Fibroblast of upper back skin (primary cell): ENCODE results near the gene NFIX.

Source experiments
- DNase-seq: peaks from one replicate; pipeline ENCODE4 v3.0.0-alpha.2; 2013

NFIX gene

DNA sequence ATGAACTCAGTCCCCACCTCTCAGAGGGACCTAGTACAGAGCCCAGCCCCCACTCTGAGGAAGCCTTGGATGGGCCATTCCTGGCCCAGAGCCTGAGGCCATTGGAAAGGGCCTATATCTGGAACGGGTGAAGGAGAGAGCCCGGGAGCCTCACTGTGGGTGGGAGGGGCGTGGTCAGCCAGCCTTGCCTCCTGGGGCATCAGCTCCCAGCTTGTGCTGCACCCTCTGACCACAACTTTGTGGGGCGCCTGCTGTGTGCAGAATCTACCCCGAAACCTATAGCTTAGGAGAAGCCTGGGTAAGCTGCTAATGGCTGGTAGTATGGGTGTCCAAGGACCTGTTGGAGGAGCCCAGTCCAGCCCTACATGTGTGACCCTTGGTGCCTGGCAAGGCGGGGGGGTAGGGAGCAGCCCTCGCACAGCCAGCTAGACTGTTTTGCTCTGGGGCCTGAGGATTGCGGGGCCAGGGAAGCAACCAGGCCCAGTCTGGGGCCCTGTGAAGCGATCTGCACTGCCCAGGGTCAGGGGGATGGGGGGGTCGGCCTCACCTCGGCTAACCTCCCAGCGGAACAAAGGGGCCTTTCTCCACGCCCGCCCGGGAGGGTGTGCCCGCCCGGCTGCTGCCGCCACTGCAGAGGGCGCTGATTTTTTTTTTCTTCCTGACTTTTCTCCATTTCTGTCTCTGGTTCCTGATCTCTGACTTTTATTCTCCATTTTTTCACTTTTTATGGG is 65.1 kb downstream of the NFIX start:
- DNase-seq: no peak

DNA sequence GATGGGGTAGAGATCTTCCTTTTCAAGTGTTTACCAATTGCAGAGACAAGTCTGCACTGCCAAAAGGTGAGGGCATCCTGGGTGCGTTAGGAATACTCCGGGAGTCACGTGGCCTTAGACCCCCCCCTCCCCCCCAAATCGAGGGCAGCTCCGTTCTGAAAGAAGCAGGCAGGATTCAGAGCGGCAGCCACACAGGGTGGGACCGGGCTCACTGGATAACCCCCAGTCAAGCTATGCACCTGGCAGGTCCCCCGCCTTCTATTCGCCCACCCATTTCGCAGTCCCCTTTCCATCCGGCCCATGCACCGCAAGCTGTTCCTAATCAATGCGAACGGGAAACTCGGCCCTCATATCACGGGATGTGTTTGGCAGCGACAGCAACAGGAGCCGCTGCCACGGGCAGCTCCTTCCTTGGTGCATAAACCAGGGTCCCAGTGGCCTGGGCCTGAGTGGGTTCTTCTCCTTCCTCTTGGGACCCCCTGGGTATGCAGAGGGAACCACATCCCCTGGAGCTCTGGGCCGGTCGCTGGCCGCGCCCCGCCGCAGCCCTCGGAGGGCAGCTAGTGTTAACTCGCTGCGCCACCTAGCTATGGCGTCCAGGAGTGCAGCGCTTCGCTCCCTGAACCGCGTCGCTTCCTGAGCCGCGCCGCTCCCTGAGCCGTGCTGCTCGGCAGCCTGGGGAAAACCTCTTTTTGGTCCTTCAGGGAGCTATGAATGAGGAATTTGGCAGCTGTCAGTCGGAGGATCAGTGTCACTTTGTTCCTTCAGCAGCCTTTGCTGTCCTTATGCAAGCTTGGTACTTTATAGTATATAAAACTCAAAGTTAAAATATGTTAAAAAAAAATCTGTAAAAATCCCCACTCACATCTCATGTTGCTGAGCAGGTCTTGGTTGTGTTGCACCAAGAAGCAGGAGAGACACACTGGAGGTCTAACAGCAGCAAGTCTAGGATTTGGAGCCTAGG is 66.0 kb downstream of the NFIX start:
- peak; percentile 76 for DNase-seq

DNA sequence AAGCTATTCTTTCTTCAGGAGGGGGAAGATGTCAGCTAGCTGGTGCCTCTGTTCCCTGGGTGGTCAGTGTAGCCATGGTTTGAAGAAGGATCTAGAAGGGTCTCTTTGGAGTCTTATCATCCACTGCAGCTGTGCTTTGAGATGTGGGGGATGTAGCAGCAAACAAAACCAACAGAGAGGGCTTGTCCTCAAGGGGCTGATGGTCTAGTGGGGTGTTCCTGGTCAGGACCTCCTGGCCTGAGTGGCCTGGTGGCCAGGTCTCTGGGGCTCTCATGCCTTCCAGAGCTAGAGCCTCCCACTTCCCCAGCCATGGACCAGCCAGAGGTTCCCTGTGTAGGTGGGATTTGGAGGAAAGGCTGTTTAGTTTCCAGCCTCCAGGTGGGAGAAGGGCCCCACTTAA is 67.0 kb downstream of the NFIX start:
- no peak for DNase-seq

DNA sequence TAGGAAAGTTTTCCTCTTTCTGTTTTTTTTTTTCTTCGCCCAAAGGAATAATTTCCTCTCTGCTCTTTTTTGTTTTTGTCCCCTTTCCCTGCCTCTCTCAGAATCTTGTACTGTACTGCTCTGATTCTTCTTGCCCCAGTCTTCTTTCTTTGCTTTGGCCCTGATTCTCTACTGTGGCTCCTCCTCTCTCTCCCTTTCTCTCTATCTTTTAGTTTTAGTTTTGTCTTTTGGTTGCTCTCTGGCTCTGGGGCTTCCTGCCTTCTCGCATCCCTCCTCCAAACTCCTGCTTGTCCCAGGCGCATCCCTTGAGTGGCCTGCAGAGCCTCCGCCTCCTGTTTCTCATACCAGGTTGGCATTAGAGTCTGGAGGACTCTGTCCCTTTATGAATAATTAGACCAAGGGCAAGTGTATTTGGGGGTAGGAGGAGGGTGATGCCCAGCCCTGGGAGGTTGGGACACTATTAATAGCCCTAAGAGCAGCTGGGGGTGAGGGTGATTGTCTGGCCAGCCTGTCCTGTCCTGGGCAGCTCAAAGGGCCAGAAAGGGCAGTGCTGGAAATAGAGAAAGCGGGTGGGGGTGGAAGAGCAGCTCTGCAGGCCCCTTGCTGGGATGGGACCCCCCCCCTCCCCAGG is 68.3 kb downstream of the NFIX start:
- DNase-seq: no peak

DNA sequence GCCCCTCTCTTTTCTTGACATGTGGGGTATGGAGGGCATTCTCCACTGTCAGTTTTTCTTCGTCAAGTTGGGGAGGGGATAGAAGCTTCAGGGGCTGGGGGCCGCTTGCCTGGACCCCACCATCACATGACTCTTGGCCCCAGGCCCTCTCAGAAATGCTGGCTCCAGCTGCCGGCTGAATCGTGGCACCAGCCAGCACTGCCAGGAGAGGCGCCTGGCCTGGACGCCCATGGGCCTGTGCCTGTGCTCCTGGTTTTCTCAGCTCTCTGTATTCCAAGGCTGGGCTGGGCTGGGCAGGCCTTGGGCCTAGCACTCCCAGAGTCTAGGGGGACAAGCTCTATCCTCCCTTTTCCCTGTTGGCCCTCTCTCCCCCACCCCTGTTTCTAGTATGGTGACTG is 68.8 kb downstream of the NFIX start:
- no peak for DNase-seq

DNA sequence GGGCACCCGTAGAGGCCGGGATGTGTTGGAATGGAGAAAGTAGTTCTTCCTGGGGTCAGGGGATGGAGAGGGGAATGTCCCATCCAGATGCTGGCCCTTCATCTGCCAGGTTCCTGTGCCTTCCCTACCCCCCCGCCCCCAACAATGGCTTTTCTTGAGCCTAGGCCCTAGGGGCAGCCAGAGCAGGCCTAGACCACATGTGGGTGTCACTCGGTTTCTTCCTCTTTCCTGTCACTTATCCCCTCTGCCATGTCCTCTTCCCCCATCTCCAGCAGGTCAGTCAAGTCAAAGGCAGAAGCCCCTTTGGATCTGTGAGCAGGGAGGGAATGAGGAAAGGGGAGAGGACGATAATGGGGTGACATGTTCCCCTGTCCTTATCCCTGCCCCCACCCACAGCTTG is 71.0 kb downstream of the NFIX start:
- no peak for DNase-seq

DNA sequence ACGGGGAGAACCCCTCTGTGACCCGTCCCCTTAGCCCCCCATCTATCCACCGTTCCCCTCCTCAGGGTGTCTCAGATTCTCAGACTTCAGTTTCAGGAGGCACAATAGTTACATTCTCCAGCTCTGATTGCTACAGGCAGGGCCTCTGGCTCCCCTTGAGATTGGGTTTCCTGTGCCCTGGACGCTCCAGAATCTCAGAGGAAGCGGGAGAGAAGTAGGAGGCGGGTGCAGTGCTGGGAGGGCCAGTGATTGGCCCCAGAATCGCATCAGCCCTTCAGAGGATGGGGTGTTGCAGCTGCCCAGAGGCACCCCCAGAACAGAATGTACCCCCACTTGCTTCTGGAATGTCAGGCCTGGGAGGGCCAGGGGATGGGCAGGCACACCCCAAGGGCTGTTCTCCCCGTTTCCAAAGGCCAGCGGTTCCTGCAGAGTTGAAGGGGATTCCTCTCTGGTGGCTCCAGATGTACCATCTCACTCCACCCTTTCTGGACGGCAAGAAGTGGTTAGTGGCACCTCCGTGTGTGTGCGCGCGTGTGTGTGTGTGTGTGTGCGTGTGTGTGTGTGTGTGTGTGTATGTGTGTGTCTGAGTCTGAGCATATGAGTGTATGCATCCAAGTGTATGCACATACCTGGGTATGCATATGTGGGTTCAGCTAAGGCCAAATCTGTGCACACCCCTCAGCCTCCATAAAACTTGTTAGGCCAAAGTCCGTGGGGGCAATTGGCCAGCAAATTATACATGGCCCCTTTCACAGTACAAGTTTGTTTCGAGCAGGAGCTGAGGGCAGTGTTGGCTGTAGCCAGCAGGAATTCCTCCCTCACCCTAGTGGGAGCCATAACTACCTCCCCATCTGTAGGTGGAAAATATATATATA is 71.9 kb downstream of the NFIX start:
- DNase-seq: no peak

DNA sequence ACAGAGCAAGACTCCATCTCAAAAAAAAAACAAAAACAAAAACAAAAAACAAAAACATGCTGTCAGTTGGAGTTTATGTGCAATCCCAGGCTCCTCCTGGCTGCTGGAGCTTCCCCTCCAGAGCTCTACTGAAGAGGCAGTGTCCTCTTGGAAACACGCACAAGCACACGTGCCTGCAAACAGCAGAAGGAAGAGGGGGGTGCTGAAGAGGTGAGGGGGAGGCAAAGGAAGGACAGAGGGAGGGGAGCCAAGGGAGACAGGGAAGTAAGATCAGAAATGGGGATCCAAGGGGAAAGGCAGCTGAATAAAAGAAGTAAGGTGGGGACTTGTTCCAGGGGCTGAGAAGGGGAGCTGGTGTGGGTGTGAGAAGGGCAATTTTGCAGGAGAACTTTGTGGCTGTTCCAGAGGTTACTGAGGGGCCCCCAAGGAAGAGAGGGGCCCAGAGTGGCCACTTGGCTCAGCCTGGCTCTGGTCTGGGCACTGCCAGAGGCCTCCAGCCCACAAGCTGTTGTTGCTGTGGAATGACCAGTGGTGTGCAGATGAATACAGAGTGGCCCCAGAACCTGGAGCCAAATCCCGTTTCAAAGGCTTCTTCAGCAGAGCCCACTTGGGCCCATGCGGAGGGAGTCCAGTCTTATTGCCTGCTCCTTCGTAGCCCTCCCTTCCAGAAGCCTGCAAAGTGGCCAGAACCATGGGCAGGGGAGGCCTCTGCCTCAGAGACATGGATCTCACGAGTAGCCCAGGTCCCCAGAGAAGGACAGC is 73.0 kb downstream of the NFIX start:
- no peak for DNase-seq

DNA sequence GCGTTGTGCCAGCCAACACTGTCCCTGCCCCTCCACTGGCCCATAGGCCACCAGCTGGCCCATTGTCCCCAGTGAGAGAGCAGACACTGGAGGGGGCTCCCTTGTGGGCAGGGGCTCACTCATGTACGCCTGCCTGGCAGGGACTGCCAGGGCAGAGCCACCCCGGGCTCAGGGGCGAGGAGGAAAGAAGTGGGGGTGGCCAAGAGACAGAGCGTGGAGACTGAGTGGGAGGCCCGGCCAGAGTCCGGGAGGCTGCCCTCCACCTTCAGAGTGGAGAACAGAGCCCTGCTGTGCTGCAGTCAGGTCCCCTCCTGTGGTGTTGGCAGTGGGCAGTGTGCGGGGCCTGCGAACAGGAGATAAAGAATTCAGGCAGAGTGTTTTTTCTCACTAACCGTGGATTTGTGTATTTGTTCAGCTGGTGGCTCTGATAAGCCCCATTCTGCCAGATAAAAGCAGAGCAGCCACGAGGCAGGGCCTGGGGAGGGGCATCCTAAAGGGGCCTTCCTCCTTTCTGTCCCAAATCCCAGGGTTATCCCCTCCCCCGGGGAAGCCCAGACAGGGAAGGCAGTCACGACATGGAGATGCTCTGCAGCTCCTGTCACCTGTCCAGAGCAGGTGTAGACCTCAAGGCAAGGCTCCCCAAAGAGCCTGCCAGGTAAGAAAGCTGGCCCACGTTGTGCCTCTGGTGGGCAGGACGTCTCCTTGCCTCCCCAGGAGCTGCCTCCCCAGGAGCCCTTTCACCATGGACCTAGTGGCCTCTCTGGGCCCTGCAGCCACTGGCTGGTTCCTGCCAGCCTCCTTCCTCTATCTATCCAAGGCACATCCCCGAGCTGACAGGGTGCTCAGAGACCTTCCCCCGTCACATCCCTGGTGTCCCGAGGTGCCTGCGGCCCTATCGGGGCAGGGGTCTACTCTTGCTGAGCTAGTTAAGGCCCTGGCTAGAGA is 74.4 kb downstream of the NFIX start:
- DNase-seq: no peak

DNA sequence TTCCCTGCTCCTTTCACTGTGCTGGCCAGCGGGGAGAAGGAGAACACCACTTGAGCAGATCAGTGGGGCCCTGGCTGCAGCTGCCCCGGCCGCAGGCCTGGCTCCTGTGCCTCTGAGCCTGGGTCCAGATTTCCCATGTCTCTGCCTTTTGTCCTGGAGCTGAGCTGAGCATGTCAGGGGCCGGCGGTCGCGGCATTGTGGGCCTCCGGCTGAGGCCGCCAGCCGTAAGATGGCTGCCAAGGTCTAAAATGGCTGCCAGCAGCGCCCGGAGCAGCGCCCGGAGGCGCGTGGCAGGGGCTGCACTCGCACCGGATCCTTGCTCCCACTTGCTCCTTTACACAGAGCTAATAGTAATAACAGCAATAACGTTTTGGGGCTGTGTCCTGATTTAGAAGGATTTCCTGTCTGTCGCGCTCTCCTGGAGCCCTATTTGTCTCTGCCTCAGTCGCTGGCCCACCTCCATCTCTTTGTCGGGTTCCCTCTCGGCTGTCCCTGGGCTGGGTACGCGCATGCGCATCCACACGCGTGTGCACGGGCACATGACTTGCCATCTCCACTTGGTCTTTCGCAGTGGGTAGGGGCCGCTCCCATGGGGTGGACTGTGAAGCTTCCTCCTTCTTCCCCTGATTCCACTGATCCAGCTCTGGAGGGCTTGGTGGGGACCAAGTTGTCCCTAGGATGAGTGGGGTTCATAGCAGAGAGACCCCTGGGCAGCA is 75.3 kb downstream of the NFIX start:
- DNase-seq: no peak

DNA sequence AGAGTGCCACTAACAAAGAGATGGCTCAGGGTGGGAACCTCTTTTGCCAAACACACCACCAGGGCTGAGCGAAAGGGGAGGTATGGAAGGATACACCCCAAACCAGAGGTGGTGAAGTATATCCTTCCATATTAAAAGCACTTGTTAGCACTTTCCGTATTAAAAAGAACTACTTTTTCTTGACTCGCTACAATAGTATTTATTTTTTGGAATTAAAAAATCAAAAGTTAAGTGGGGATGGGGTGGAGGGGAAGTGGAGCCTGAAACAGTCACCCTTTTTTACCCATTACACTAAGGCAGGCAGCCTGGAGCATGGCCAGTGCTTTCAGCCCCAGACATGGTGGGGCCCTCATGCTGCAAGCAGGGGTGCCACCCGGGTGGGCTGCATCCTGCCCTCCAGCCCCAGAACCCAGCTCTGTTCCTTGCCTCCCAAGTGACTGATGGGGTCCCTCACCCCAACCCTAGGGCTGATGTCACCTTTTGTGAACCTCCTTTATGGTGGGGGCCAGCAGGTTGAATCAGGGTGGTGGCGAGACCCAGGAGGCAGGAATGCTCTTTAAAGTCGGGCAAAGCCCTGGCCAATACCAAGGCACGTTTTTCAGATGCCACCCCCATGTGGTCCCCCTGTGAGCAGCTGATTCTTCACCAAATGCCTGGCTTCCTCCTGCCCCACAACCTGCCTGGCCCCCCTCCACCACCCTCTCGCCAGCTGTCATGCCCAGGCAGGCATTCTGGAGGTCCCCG is 76.3 kb downstream of the NFIX start:
- DNase-seq: no peak

DNA sequence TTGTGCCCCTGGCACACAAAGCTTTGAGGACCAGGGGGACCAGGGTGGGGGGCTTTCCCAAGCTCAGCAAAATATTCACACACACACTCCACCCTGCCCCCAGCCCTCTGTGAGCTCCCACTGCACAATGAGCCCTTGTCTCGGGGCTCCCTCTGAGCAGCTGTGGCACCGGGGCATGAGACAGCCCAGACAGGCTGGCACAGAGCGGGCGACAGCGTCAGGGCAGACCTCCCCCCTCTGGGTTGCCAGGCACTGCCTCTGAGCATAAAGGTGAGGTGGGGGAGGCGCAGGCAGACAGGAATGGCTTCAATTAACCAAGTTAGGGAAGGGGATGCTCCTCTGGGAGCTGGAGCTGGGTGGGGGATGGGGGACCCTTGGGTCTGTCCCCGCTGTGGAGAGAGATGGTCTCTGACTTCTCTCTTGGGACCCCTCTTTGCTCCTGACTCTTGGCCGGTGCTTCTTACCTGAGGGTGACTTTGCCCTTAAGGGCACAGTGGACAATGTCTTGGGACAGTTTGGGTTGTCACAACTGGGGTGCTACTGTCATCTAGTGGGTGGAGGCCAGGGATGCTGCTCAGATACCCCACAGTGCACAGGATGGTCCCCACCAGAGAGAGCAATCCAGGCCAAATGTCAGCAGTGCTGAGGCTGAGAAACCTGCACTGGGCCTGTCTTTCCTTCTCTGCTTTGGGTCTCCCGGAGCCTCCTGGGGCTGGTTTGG is 77.1 kb downstream of the NFIX start:
- no peak for DNase-seq

DNA sequence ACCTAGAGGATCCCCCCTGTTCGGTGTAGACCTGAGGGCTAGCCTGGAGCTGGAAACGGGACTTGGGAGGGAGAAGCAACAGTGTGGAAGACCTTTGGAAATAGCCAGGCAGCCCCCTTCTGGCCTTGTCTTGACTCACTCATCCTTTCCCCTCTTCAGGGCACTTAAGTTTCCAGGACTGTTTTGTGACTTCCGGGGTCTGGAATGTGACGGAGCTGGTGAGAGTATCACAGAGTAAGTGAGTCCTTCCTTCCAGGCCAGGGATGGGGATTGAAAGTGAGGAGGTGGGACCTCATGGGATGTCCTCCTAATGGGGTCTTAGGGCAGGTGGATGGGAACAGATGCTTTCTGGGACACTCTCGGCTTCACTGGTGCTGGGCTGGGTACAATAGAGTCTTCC is 78.0 kb downstream of the NFIX start:
- DNase-seq: no peak

DNA sequence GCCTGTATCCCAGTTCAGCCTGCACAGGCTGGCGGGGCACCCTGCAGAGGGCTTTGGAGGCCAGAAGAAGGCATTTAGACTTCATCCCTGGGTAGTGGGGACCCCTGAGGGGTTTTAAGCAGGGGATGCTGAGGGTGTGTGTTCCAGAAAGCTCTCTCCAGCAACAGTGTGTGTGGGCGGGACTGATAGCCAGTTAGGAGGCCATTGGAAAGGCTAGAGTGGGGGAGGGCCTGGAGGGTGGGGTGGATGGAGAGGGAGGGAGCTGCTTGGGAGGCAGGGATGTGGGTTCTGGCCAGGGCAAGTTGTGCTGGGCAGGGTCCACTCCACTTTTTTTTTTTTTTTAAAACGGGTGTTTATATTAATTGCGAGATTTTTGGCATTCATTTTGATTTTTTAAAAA is 79.1 kb downstream of the NFIX start:
- no peak for DNase-seq

DNA sequence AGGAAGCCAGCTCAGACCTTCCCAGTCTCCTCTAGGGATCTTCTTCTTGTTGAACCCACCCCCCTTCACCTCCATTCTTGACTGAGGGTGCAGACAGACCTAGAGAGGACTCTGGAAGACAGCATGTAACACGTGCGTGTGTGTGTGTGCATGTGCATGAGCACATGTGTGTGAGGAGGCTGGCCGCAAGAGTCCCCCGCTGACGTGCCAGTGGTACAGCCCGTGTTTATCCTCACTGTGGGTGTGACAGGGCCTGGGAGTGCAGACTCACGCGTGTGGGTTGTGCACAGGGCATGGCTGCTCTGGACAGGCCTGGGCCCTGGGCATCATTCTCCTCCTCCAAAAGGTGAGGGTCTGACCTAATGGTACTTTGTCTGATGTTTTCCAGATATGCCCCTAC is 81.0 kb downstream of the NFIX start:
- DNase-seq: no peak

DNA sequence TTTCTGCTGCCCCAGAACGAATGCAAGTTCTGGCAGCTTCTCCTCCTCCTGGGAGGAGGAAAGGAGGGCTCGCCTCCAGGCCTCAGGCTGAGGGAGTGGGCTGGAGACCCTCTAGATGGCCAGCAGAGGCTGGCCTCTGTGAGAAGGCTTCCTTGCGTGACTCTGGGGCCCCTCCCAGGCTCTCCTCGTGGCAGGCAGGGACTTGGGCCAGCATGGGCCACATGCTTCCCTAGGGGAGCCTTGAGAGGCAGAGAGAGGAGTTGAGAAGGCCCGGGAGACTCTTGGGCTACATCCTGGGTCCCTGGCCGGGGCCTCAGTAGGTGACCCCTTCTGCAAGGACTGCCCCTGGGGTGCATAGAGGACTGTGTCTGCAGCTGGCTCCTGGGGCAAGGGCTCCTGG is 81.5 kb downstream of the NFIX start:
- DNase-seq: no peak

DNA sequence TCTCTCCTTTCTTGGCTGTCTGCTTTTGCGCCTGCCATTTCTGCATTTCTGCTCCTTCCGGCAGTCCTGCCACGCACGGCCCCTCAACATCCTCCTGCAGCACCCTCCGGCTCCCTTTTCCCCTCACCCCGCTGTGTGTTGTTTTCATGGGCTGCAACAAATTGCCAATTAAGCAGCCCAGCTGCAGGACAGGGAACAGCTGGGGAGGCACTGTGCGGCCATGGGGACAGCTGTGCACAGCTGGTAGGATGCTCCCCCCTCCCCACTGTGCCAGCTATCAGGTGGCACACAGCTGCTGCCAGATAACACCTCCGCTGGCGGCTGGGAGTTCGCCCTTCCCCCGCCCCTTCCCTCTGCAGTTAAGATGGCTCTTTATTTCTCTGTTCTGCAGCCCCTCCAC is 82.0 kb downstream of the NFIX start:
- DNase-seq: no peak

DNA sequence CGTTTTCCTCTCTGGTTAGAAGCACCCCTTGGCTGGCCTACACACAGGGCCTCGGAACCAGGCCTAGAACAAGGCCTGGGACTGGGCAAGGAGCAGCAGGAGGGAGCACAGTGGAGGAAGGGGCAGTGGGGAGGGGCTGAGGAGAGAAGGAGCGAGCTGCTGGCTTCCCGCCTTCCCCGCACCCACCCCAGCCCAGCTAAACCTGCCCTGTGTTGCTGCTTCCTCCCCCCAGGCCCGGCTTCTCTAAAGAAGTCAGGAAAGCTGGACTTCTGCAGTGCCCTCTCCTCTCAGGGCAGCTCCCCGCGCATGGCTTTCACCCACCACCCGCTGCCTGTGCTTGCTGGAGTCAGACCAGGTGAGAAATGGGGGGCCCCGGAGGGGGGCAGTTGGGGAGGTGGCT is 83.1 kb downstream of the NFIX start:
- no peak for DNase-seq
